NB4 (cell line): Measurements from ENCODE around the gene EEPD1.

Experiments used
- DNase-seq: peaks from one replicate; pipeline ENCODE4 v3.0.0; 2010; ENCODE audit warnings: low read depth
- H3K4me3 ChIP-seq: one replicate; pipeline ENCODE4 v1.5.1; 2011; ENCODE audit warnings: mild to moderate bottlenecking, low read depth, low read length, moderate library complexity
- MYC ChIP-seq: IDR thresholded peaks from 2 replicates; pipeline ENCODE4 v1.6.1; 2011; ENCODE audit warnings: low read depth, low read length
- POLR2A ChIP-seq: IDR thresholded peaks from 2 replicates; pipeline ENCODE4 v1.6.1; 2011; ENCODE audit warnings: mild to moderate bottlenecking; ENCODE audit not compliant: insufficient read length; ENCODE audit errors: extremely low read depth
- TF ChIP-seq, protein P1 (sequence below): IDR thresholded peaks from 2 replicates; pipeline ENCODE4 v1.6.1; 2011; ENCODE audit warnings: low read depth, low read length
- TF ChIP-seq, protein P2 (sequence below): IDR thresholded peaks from one replicate; pipeline ENCODE4 v1.5.1; 2012; ENCODE audit warnings: low read depth, low read length

The EEPD1 gene

DNA sequence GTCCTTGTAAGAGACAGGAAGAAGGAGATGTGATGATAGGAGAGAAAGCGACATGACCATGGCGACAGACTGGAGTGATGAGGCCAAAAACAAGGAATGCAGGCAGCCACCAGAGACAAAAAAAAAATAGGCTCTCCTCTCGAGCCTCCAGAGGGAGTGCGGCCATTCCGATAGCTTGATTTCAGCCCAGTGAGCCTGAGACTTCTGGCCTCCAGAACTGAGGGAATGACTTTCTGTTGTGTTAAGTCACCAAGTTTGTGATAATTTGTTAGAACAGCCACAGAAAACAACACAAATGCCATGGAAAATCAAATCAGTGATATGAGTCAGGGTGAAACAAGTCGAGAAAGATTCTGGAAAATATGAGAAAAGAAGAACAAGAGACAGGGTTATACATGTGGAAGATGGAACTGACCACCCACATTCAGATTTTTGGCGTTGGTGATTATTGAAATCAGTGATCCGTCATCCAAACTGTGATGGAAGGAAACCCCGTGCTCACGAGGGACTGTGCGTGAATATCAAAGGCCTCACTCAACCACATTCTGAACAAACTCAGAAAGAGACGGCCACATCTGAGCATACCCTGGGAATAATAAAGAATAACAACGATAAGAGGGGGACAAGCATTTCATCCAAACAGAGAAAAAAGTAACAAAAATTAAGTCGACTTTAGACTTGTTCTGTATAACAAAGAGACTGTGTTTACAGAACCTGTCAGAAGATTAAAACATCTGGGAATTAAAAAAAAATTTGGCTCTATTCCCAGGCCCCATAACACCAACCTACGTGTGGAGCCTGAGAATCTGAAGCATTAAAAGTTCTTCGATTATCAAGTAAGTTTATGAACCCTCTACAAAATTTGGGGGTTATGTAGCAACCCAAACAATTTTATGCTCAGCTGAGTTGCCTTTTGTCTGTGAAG lies 72.1 kb downstream of the EEPD1 start:
- no peak for DNase-seq
- no peak overlapping the region for H3K4me3 ChIP-seq
- TF ChIP-seq POLR2A (no peak), MYC (no peak)
- TF ChIP-seq, protein P1, sequence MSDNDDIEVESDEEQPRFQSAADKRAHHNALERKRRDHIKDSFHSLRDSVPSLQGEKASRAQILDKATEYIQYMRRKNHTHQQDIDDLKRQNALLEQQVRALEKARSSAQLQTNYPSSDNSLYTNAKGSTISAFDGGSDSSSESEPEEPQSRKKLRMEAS = no peak
- TF ChIP-seq, protein P2, sequence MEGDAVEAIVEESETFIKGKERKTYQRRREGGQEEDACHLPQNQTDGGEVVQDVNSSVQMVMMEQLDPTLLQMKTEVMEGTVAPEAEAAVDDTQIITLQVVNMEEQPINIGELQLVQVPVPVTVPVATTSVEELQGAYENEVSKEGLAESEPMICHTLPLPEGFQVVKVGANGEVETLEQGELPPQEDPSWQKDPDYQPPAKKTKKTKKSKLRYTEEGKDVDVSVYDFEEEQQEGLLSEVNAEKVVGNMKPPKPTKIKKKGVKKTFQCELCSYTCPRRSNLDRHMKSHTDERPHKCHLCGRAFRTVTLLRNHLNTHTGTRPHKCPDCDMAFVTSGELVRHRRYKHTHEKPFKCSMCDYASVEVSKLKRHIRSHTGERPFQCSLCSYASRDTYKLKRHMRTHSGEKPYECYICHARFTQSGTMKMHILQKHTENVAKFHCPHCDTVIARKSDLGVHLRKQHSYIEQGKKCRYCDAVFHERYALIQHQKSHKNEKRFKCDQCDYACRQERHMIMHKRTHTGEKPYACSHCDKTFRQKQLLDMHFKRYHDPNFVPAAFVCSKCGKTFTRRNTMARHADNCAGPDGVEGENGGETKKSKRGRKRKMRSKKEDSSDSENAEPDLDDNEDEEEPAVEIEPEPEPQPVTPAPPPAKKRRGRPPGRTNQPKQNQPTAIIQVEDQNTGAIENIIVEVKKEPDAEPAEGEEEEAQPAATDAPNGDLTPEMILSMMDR = no peak

DNA sequence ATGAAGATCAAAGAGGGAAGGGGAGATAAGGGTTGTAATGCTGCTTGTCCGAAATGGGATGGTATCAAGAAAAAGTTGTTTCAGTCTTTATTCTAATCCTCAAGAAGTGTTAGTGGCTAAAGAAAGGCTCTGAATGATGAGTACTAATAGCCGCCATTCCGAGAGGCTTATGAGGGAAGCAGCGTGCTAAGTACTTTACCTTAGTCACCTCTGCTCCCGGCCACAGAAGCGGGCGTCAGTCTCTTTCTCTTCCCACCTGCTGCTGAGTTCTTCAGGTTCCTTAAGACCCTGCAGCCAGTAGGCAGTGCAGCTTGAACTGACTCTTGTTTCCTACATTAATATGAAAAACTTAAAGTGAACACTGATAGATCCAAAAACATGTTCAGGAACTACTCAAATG lies 73.1 kb downstream of the EEPD1 start:
- no peak for DNase-seq
- TF ChIP-seq, protein P2 = no peak
- no peak for TF ChIP-seq POLR2A
- TF ChIP-seq MYC = no peak
- TF ChIP-seq, protein P1 = no peak
- no peak overlapping the region for H3K4me3 ChIP-seq

DNA sequence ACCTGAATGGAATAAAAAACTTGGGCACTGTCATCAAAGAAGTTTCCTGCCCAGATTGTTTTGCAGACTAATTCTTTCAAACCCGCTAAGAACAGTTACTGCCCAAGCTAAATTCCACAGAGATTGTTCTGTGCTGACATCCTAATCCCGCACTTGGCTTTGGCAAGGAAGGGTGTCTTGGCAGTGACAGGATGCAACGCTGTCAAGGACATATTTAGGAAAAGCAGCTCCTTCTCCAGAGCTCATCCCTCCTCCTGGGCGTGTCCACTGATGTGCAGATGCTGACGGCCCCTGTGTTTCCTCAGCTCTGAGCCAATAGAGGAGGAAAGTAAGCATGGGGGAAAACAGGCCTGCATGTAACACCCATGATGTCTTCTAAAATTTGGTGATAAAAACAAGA lies 74.2 kb downstream of the EEPD1 start:
- no peak for TF ChIP-seq POLR2A
- TF ChIP-seq, protein P1 = no peak
- TF ChIP-seq, protein P2 = no peak
- no peak for TF ChIP-seq MYC
- H3K4me3 ChIP-seq = no peak overlapping the region
- no peak for DNase-seq

DNA sequence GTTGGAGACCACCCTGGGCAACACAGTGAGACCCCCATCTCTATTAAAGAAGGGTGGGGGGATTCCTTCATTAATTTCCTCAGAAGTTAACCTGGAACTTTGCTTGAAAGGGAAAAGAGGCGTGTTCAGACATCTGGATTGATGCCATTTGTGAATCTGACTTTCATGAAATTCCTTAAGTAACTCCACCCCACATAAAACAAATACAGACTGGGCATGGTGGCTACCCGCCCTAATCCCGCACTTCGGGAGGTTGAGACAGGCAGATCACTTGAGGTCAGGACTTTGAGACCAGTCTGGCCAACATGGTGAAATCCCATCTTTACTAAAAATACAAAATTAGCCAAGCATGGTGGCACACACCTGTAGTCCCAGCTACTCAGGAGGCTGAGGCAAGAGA lies 75.0 kb downstream of the EEPD1 start:
- TF ChIP-seq, protein P2 = no peak
- TF ChIP-seq, protein P1 = no peak
- no peak for TF ChIP-seq POLR2A
- no peak for TF ChIP-seq MYC
- H3K4me3 ChIP-seq = no peak overlapping the region
- no peak for DNase-seq

DNA sequence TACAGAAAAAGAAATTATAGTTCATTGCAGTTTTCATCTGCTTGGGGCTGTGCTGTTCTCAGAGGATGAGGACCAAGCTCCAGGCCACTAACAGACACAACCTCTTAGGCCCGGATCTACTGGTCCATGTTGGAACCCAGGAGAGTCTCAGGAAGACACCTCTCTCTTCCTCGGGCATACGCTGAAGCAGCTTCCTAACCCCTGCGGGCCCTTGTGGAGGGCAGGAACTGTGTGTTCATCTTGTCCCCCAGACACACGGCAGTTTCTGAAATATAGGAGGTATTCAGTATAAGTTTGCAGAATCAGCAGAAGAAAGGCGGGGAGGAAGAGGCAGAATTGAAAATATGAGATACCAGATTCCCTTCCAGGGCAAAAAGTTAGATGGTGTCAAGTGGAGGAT lies 78.4 kb downstream of the EEPD1 start:
- DNase-seq = no peak
- no peak overlapping the region for H3K4me3 ChIP-seq
- TF ChIP-seq, protein P1 = no peak
- TF ChIP-seq MYC (no peak), POLR2A (no peak)
- TF ChIP-seq, protein P2 = no peak
